Posterior cingulate gyrus (tissue), 11 donors: ENCODE results near the gene EYA2.
"Not testable (repeated sequence)": the region's sequence is repeated elsewhere in the genome, so short reads cannot be mapped to it uniquely, and the experiment has no call there.

Experiments
- DNase-seq, 10 donors: peaks; one replicate each; pipeline versions ENCODE4 v3.0.0 to v3.0.0-alpha.2; 2020 to 2021; ENCODE audit warnings: mixed read lengths in 3 of 10
- intact Hi-C: fragments of 100-400 bp; cut with DNase I; formaldehyde crosslinking; loops from one replicate; pipeline ENCODE4 v1.15.1; 2023

The EYA2 gene, protein sequence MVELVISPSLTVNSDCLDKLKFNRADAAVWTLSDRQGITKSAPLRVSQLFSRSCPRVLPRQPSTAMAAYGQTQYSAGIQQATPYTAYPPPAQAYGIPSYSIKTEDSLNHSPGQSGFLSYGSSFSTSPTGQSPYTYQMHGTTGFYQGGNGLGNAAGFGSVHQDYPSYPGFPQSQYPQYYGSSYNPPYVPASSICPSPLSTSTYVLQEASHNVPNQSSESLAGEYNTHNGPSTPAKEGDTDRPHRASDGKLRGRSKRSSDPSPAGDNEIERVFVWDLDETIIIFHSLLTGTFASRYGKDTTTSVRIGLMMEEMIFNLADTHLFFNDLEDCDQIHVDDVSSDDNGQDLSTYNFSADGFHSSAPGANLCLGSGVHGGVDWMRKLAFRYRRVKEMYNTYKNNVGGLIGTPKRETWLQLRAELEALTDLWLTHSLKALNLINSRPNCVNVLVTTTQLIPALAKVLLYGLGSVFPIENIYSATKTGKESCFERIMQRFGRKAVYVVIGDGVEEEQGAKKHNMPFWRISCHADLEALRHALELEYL

DNA sequence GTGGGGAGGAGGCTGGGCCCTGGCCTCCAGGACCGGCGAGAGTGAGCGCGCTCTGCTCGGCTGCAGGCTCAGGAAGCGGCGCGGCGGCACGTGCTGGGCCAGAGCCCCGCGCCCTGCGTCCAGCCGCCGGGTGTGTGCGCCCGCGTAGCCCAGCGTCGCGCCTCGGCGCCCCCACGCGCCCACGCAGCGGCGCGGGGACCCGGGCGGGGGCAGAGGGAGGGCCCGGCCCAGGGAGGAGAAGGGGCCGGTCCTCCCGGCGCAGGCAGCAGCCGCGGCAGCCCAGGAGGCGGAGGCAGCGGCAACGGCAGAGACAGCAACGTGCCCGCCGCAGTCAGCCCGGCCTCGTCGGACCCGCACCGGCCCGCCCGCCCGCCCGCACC is at the start of gene EYA2:
EYA2 (plus strand) TSS at position 265 of the 380 bp plus-strand sequence. CDS start 95,168 bp downstream, outside the sequence.
- intact Hi-C loops: no loop called here
- peak in 2 of 10 donors; percentile 23 to 81 for DNase-seq

- intact Hi-C loops: no loop called here
- DNase-seq: no peak
These were observed 49.7 kb upstream of the EYA2 start for GRCh38 chr20:46844965-46845364.

- intact Hi-C loops: no loop called here
- no peak for DNase-seq
These were observed 45.4 kb upstream of the EYA2 start for GRCh38 chr20:46849269-46849668.

DNA sequence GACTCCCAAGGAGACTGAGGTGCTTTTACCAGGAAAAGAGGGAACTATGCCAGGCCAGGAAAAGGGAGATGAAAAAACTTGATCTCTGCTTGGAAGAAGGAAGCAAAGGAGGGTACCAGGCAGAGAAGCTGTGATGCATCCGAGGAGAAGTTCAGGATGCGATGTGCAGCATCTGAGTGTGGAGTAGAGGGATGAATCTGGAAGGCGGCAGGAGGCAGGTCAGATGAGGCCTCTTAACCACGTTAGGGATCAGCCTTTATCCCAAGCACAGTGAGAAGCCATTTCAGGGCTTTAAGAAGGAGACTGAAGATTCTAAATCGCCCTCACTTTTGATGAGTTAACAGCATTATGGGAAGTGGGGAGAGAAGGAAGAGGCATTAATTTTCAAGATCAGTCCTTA is 44.9 kb upstream of the EYA2 start:
- DNase-seq: no peak
- intact Hi-C loops: no loop called here

- DNase-seq: no peak
- intact Hi-C loops: no loop called here
These were observed 44.2 kb upstream of the EYA2 start for GRCh38 chr20:46850416-46850815.

GRCh38 chr20:46850896-46851295 is 43.7 kb upstream of the EYA2 start:
- intact Hi-C loops: no loop called here
- DNase-seq: no peak

DNA sequence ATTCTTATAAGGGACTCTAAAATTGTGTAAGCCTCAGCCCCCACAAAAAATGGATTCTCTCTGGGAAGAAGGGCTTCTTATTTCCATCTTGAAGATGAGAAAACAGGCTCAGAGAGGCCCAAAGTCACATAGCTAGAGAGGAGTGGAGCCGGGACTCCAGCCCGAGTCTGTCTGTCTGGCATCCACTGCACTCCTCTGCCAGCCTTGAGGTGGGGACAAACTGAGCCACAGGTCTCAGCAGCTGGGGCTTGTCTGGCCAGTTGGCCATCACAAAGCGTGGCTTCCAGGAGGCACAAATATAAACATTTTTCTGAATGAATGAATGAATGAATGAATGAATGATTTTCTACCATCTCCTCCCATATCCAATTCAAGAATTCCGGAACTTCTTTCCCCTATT is 42.9 kb upstream of the EYA2 start:
- intact Hi-C loops: no loop called here
- no peak for DNase-seq

- intact Hi-C loops: no loop called here
- no peak for DNase-seq
These were observed 42.3 kb upstream of the EYA2 start for GRCh38 chr20:46852313-46852712.

DNA sequence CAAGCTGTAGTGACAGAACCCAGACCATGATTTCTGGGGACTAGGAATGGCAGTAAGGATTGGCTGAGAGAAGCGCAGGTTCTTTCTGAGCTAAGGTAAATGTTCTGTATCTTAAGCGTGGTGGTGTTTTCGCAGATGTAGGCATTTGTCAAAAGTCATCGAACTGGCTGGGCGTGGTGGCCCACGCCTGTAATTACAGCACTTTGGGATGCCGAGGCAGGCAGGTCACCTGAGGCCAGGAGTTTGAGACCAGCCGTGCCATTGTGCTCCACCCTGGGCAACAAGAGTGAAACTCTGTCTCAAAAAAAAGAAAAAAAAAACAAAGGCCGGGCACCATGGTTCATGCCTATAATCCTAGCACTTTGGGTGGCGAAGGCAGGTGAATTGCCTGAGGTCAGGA is 40.7 kb upstream of the EYA2 start:
- intact Hi-C loops: no loop called here
- no peak for DNase-seq

DNA sequence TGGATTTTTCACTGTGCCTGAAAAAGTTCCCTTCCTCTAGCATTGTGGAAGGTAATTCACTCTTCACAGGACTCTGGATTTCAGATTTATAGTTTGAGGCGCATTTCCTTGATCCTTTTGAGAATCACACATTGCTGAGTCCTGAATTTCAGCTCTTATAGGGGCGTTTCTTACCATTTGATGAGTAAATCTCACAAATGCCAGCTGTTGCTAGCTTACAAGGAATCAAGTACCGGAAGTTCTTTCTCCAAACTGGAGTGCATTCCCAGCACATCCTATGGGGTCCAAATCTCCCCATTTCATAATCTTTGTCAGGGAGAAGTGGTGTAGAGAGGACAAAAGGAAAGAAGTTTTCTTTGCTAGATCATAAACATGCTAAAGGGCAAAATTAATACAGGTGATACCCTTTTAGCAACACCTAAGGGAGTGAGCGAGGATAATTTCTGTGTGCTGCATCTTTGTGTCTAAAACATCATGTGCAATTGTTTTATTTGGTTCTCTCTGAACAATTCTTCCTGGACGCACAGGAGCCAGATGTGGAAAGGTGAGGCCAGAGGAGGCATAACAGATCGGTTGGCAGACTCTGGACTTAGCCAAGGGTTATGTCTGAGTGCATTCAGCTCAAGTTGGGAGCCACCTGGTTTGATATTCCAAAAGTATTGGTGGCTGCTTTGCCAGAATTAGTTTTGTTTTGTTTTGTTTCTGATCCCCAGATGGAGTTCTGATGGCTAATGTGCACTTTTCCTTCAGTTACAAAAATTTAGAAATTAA is 37.4 kb upstream of the EYA2 start:
- DNase-seq: no peak
- intact Hi-C loops: no loop called here

- no peak for DNase-seq
- intact Hi-C loops: no loop called here
These were observed 28.8 kb upstream of the EYA2 start for GRCh38 chr20:46865824-46866223.

DNA sequence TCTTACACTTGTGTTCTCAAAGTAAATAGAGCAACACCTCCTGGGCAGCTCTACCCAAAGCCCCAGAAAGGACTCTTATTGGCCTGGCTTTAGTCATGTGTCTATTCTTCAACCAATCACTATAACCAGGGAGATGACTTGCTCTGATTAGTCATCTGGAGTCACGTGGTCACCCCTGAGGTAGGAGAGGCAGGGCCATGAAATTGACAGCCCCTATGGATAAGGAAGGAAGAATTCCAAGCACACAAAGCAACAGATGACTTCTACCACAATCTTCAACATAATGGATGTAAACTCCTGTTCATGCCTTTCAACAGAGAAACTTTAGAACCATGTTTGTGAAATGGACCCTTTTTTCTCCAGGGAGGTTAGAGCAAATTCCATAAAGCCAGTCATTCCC is 24.6 kb upstream of the EYA2 start:
- intact Hi-C loops: no loop called here
- DNase-seq: no peak

DNA sequence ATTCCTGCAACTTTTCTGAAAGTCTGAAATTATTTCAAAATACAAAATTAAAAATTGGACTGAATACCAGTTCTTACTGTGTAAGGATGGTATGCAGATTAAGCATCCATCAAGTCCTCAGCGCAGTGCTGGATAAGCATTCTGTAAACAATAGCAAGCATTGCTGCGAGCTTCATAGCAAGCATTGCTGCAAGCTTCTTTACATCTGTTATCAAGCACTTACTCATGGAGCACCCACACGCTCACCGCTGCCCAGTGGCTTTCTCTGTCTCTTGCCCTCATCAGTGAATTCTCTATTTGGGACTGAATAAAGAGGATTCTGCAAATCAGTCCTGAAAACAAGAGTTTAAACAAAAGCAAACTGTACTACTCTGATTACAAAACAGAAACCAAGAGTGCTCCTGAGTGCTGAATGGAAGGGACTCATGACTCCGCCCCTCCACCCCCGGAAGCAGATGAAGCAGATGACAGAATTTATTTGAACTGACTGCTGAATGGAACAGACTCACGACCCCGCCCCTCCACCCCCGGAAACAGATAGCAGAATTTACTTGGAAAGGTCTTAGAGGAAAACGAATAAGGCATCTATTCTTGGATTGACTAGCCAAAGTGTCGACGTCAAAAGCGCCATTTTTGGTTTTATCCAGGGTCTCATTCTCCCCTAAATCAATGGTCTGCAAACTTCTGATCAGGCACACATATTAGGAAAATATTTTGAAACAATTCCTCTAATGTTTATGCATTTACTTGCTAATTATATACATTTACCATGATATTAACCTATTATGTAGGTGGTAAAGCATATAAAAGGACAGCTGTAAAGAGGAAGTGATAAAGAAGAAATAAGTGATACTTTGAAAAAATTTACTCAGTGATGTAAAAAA is 22.1 kb upstream of the EYA2 start:
- intact Hi-C loops: no loop called here
- no peak for DNase-seq

DNA sequence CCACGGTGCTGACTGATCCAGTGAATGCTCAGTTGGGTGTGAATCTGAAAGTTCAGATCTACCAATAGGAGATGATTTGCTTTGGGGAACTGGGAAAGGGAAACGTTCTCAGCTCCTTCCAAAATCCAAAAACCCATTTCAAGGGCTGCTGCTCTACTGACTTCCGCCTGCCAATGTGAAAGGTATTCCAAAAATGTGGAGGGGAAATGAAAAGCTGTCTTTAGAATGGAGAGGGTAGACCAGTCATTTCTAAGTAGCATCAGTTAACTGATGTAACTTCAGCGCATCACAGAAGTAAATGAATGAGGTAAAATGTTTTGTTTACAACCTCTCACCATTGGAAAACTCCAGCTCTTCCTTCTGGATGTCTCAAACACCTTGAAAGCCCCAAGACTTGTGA is 19.6 kb upstream of the EYA2 start:
- DNase-seq: no peak
- intact Hi-C loops: no loop called here

DNA sequence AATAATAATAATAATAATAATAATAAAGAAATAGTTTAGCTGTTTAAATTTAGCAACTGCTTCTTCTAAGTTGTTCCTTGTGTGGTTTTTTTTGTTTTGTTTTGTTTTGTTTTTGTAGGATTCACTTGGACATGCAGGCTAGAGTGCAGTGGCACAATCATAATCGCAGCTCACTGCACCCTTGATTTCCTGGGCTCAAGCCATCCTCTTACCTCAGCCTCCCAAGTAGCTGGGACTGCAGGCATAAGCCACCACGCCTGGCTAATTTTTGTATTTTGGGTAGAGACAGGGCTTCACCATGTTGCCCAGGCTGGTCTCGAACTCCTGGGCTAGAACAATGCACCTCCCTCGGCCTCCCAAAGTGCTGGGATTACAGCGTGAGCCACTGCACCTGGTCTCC is 15.3 kb upstream of the EYA2 start:
- no peak for DNase-seq
- intact Hi-C loops: no loop called here

DNA sequence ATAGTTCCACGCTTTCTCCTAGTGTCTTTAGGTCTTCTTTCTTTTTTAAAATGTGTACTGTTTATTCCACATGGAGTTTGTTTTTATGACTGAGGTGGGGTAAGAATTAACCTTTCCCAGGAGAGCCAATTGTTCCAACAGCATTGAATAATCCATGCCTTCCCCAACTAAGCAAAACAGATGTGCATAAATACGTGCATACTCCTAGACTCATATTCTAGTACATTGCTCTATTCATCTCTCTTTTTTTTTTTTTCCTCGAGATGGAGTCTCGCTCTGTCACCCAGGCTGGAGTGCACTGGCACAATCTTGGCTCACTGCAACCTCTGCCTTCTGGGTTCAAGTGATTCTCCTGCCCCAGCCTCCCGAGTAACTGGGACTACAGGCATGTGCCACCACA is 14.7 kb upstream of the EYA2 start:
- intact Hi-C loops, DNase-seq: not testable (repeated sequence)

DNA sequence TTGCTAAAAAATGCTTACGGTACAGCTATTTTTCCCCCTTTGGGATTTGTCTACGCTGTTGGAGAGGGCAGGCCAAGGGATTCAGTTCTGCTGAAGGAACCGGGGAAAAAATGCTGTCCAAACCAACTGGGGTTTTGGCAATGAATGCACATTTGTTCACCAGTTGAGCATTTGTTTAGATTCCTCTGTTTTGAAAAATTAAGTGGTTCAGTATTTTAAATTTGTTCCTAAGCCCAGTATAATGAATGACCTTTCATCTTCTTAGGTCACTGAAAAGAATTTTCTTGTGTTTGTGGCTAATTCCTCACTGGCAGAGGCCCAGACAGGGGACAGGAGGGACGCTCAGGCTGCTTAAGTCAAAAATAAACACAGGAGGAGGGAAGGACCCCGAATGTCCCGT is 10.8 kb upstream of the EYA2 start:
- intact Hi-C loops: no loop called here
- no peak for DNase-seq

GRCh38 chr20:46890682-46891081 is 4.0 kb upstream of the EYA2 start:
- intact Hi-C loops: no loop called here
- DNase-seq: no peak

DNA sequence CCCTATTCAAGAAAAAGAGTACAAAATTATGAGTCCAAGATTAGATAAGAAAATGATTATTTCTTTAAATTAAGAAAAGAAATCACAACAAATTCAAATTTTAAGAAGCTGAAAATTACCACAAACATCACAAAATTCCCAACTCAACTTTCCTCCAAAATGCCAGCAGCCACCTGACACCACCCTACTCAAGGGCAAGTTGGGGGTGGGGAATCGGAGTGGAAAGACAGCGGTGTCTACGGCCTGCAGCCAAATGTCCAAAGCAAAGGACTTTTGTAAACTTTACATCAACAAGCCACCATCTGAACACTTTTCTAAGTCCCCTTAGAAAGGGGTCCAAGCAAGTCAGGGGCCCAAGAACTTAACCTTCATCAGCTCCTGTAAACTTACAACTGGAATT is 1.6 kb upstream of the EYA2 start:
- DNase-seq: no peak
- intact Hi-C loops: no loop called here

GRCh38 chr20:46893877-46894578 is 615 bp upstream of the EYA2 start:
- DNase-seq: no peak
- intact Hi-C loops: no loop called here
